ENCODE results near the gene MAP2K3.
"Not testable (repeated sequence)": the region's sequence is repeated elsewhere in the genome, so short reads cannot be mapped to it uniquely, and the experiment has no call there.

GRCh38 chr17:21350495-21350894, 66.0 kb downstream of the MAP2K3 start:
- not testable (repeated sequence) for TF ChIP-seq ATF3 (CRISPR knock-in tag; conservative IDR thresholded peaks at IDR 0.05); ERG (CRISPR knock-in tag; IDR thresholded peaks at IDR 0.05); CTCF (IDR thresholded peaks at IDR 0.05); ZSCAN18 (CRISPR knock-in tag; IDR thresholded peaks at IDR 0.05); NR3C1 (CRISPR knock-in tag; conservative IDR thresholded peaks at IDR 0.05; ENCODE audit: low read depth); CBFB (CRISPR knock-in tag; IDR thresholded peaks at IDR 0.05; ENCODE audit: low read depth); STAT6 (CRISPR knock-in tag; conservative IDR thresholded peaks at IDR 0.05; ENCODE audit: low read depth); MAX (CRISPR knock-in tag; IDR thresholded peaks at IDR 0.05); IRF1 (CRISPR knock-in tag; IDR thresholded peaks at IDR 0.05); PRRX2 (CRISPR knock-in tag; IDR thresholded peaks at IDR 0.05); SP1 (CRISPR knock-in tag; conservative IDR thresholded peaks at IDR 0.05); ZNF512 (CRISPR knock-in tag; IDR thresholded peaks at IDR 0.05; ENCODE audit: borderline replicate concordance)

Data from WTC11 (cell line).